HepG2 (cell line): ENCODE results near the gene CCNDBP1.

Source experiments
- ATF1 ChIP-seq: IDR thresholded peaks from 2 replicates; pipeline ENCODE4 v1.6.1; 2016; ENCODE audit warnings: mild to moderate bottlenecking, control low read depth
- HOXA9 ChIP-seq: sonication (generic); formaldehyde crosslinking; IDR thresholded peaks from 2 replicates; pipeline ENCODE4 v1.8.1; 2022; ENCODE audit warnings: missing genetic modification reagents, mild to moderate bottlenecking, moderate library complexity, borderline replicate concordance
- MYC ChIP-seq: sonication (generic); formaldehyde crosslinking; IDR thresholded peaks from 2 replicates; pipeline ENCODE4 v1.9.0; 2021; ENCODE audit warnings: missing genetic modification reagents, borderline replicate concordance
- RFX1 ChIP-seq: fragments of 450-650 bp; IDR thresholded peaks from 2 replicates; pipeline ENCODE4 v1.6.1; 2017
- SIN3A ChIP-seq: IDR thresholded peaks from 2 replicates; pipeline ENCODE4 v1.6.1; 2011; ENCODE audit warnings: low read depth, mild to moderate bottlenecking, control low read depth, low read length, borderline replicate concordance
- ZBTB1 ChIP-seq: sonication (generic); formaldehyde crosslinking; IDR thresholded peaks from 2 replicates; pipeline ENCODE4 v1.4.0; 2020; ENCODE audit warnings: missing genetic modification reagents, borderline replicate concordance
- ZNF709 ChIP-seq: sonication (generic); formaldehyde crosslinking; IDR thresholded peaks from 2 replicates; pipeline ENCODE4 v1.5.0; 2020; ENCODE audit warnings: mild to moderate bottlenecking, missing genetic modification reagents
- TF ChIP-seq, protein P1 (sequence below): sonication (generic); formaldehyde crosslinking; IDR thresholded peaks from 2 replicates; pipeline ENCODE4 v1.4.0; 2020; ENCODE audit warnings: missing genetic modification reagents, mild to moderate bottlenecking, borderline replicate concordance

DNA sequence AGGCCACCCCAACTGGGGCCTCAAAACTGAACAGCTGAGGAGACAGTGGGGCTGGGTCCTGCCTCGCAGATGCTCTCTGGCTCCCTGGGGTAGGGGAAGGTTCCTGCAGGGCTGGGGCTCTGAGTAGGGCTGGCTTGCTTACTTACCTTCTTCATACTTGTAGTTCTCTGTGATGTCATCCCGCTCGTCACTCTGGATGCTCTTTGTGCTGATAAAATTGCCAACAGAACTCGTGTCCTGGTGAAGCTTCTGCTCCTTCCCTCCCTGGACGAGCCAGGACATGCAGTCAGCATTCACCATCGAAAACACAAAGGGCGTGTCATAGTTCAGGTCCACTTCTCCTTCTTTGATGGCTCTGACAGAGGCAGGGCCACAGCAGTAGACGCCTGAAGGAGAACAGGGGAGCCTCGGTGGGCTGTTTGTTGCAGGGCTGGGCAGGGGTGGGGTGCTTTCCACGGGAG lies 53.5 kb downstream of the CCNDBP1 start:
- no peak for TF ChIP-seq ATF1 (CRISPR knock-in tag)
- no peak for TF ChIP-seq RFX1
- TF ChIP-seq MYC: no peak
- no peak for TF ChIP-seq HOXA9
- TF ChIP-seq ZBTB1 (CRISPR knock-in tag): no peak
- TF ChIP-seq, protein P1, sequence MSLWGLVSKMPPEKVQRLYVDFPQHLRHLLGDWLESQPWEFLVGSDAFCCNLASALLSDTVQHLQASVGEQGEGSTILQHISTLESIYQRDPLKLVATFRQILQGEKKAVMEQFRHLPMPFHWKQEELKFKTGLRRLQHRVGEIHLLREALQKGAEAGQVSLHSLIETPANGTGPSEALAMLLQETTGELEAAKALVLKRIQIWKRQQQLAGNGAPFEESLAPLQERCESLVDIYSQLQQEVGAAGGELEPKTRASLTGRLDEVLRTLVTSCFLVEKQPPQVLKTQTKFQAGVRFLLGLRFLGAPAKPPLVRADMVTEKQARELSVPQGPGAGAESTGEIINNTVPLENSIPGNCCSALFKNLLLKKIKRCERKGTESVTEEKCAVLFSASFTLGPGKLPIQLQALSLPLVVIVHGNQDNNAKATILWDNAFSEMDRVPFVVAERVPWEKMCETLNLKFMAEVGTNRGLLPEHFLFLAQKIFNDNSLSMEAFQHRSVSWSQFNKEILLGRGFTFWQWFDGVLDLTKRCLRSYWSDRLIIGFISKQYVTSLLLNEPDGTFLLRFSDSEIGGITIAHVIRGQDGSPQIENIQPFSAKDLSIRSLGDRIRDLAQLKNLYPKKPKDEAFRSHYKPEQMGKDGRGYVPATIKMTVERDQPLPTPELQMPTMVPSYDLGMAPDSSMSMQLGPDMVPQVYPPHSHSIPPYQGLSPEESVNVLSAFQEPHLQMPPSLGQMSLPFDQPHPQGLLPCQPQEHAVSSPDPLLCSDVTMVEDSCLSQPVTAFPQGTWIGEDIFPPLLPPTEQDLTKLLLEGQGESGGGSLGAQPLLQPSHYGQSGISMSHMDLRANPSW: no peak
- TF ChIP-seq SIN3A: no peak
- no peak for TF ChIP-seq ZNF709
